HG02642 (cell line): ENCODE results near the gene RBM20.

Source experiments
- ATAC-seq: cut with Tn5 transposase; IDR thresholded peaks from one replicate; pipeline ENCODE4 v1.9.1; 2021; ENCODE audit warnings: mild to moderate bottlenecking; ENCODE audit not compliant: unreplicated experiment, poor library complexity

Gene RBM20

GRCh38 chr10:110842326-110842904, 198.3 kb downstream of the RBM20 start:
- ATAC-seq: no peak

- ATAC-seq: peak; percentile 69
Measured at GRCh38 chr10:110843031-110843430, 198.9 kb downstream of the RBM20 start.

GRCh38 chr10:110843796-110844616, 199.9 kb downstream of the RBM20 start:
- ATAC-seq: no peak

- ATAC-seq: no peak
Measured at GRCh38 chr10:110844617-110844881, 200.4 kb downstream of the RBM20 start.

GRCh38 chr10:110845192-110845755, 201.1 kb downstream of the RBM20 start:
- ATAC-seq: no peak

GRCh38 chr10:110845756-110846620, 201.9 kb downstream of the RBM20 start:
- no peak for ATAC-seq

- ATAC-seq: no peak
Measured at GRCh38 chr10:110847374-110847773, 203.2 kb downstream of the RBM20 start.

GRCh38 chr10:110848106-110848505, 204.0 kb downstream of the RBM20 start:
- ATAC-seq: no peak

GRCh38 chr10:110850099-110850498, 206.0 kb downstream of the RBM20 start:
- ATAC-seq: no peak

- ATAC-seq: no peak
Measured at GRCh38 chr10:110851020-110851612, 207.0 kb downstream of the RBM20 start.

GRCh38 chr10:110852255-110852896, 208.2 kb downstream of the RBM20 start:
- peak; percentile 44 for ATAC-seq

GRCh38 chr10:110852947-110853346, 208.8 kb downstream of the RBM20 start:
- ATAC-seq: no peak

GRCh38 chr10:110853921-110854605, 209.9 kb downstream of the RBM20 start:
- ATAC-seq: no peak

- ATAC-seq: peak; percentile 40
Measured at GRCh38 chr10:110857265-110858171, 213.4 kb downstream of the RBM20 start.

GRCh38 chr10:110858297-110858934, 214.3 kb downstream of the RBM20 start:
- ATAC-seq: no peak

GRCh38 chr10:110859206-110859972, 215.3 kb downstream of the RBM20 start:
- no peak for ATAC-seq

GRCh38 chr10:110859973-110860376, 215.8 kb downstream of the RBM20 start:
- no peak for ATAC-seq
